GM12878 (cell line): Measurements from ENCODE around the gene PCDH15.

Source experiments
- CTCF ChIP-seq, 3 experiments: IDR thresholded peaks in 2 of 3; conservative IDR thresholded peaks in 1 of 3; 2 replicates each; pipeline ENCODE4 v1.5.1; 2011; ENCODE audit warnings: low read depth in 3 of 3, low read length in 3 of 3, mild to moderate bottlenecking in 3 of 3, control low read depth in 2 of 3, moderate library complexity in 2 of 3, inconsistent platforms in 1 of 3, mixed read lengths in 1 of 3; ENCODE audit not compliant: control insufficient read depth in 2 of 3, insufficient read depth in 1 of 3; ENCODE audit errors: extremely low read depth in 1 of 3
- FOS ChIP-seq: IDR thresholded peaks from 3 replicates; pipeline ENCODE4 v1.6.1; 2011; ENCODE audit warnings: borderline replicate concordance; ENCODE audit not compliant: insufficient read length; ENCODE audit errors: extremely low read depth
- WRNIP1 ChIP-seq: IDR thresholded peaks from 2 replicates; pipeline ENCODE4 v1.6.1; 2011; ENCODE audit warnings: low read depth, low read length, improper control_type of control experiment, borderline replicate concordance

GRCh38 chr10:54066646-54067045 lies 734.4 kb downstream of the PCDH15 start:
- no peak for TF ChIP-seq FOS
- no peak for TF ChIP-seq CTCF (IDR thresholded peaks at IDR 0.05 in 2 of 3, conservative IDR thresholded peaks at IDR 0.05 in 1 of 3; ENCODE audit: control insufficient read depth in 2 of 3, extremely low read depth in 1 of 3, insufficient read depth in 1 of 3, low read depth in 3 of 3, low read length in 3 of 3)
- no peak for TF ChIP-seq WRNIP1
